IPS-NIHi7 (cell line): ENCODE results near the gene JAG2.

Experiments used
- DNase-seq: peaks from one replicate; pipeline ENCODE4 v3.0.0; 2012; ENCODE audit warnings: mixed read lengths; ENCODE audit errors: extremely low spot score

The JAG2 gene

DNA sequence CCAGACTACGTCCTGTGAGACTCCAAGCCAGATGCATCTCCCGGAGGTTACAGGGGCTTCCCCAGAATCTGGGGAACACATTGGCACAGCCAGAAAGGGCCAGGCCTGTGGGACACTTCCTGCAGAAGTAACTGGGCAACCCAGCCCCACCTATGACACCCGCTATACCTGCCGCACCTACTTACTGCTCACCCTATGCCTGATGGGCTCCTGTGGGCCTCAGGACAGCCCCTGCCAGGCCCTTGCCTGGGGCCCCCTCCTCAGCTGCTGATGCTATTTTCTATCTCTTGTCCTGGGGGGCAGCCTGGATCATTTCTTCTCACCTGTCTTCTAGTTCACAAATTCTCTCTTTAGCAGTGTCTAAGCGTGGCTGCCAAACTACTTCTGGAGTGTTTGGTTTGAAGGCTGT lies 28.7 kb downstream of the JAG2 start:
- no peak for DNase-seq

DNA sequence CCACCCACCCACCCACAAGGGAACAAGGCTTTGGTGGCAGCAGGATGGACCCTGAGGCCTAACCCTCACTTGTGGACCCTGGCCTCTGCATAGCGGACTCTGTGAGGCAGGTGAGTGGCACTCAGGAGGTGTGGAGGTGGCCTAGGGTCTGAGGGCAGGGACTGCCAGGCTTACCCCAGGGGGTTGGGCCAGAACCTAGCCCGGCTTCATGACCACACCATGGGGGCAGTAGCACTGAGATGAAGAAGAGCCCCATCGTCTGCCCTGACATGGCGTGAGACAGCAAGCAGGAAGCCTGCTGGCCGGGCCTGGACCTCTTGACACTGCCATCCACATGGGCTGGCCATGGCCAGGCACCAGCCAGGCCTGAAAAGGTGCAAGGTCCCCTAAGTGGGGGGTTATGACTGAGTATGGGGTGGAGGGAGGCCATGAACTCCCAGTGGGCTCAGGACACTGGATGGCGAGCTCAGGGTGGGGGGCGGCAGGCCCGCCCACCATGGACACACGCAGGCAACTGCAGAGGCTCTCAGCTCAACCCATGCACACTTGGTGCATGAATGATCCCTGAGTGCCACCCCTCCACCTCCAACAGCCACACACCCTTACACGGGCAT lies 29.3 kb downstream of the JAG2 start:
- DNase-seq, result no peak

GRCh38 chr14:105138551-105139111 lies 29.9 kb downstream of the JAG2 start:
- no peak for DNase-seq

DNA sequence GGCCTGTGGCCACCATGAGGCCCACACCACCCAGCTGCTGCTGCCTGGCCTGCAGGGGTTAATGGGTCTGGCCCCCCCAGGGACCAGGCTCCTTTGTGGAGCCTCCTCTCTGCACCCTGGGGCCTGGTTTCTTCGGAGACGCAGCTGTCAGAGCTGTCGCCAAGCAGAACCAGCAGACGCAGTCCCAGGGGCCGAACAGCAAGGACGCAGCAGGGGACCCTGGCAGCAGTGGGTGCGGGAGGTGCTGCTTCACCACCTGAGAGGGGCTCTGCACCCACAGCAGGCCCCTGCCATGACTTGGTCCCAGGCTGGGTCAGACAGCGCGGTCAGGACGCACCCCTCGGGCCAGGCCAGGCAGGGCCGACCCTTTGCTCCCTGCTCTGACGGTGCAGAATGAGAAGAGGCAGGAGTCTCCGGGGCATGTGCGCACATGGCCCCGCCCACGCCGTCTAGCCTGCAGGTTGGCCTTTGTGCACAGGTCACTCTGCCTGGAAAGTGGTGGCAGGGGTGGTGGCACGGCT lies 30.5 kb downstream of the JAG2 start:
- no peak for DNase-seq

GRCh38 chr14:105137481-105138020 lies 31.0 kb downstream of the JAG2 start:
- no peak for DNase-seq

DNA sequence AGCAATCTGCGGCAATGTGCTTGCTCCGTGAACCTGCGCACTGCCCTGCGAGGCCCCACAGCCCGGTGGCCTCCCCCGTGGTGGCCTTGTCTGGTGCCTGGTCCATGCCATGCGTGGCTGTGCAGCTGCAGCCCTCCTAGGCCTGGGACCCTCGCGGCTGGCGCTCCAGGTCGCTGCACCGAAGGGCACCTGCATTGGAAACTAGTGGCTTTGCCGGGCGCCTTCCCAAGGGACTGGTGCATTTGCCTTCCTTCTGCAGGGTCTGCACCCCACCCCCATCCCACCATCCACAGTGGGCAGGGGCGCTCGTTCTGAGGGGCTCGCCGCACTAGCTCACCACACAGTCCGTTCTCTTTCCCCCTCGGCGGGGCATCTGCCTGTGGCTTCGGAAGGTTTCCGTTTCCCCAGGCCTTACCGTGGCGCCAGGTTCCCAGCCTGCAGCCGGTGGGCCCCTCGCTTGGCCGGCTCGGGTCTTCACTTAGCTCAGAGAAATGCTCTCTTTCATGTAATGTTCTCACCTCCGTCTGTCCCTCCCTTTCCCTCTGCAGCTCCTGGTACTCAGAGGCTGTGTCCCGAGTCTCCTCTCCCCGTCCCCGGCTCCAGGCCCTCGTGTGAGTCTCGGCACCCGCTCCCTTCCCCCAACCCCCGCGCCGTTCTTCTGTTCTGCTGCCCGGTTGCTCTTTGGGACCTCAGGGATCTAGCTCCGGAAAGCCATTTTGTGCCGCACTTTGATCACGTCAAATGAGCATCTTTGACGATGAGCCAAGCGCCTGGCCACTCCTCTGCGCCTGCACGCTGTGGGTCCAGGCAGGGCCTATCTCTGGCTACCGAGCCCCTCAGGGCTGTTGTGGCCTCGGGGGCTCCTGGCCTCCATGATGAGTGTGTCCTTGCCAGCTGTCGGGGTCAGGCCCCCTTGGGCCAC lies 31.9 kb downstream of the JAG2 start:
- no peak for DNase-seq

DNA sequence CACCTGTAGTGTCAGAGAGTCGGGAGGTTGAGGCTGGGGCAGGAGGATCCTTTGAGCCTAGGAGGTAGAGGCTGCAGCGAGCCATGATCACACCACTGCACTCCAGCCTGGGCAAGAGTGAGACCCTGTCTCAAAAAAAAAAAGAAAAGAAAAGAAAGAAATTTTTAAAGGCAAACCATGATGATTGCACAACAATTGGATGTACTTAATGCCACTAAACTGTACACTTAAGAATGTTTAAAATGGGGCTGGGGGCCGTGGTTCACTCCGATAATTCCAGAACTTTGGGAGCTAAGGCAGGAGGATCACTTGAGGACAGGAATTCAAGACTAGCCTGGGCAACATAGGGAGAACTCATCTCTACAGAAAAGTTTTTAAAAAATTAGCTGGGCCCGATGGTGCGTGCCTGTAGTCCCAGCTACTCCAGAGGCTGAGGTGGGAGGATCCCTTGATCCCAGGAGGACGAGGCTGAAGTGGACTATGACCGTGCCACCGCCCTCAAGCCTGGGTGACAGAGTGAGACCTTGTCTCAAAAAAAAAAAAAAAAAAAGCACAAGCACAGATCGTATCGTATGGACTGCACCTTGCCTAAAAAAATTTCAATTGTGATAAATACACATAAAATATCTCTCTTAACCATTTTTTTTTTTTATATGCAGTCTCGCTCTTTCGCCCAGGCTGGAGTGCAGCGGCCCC lies 32.7 kb downstream of the JAG2 start:
- DNase-seq, result no peak

DNA sequence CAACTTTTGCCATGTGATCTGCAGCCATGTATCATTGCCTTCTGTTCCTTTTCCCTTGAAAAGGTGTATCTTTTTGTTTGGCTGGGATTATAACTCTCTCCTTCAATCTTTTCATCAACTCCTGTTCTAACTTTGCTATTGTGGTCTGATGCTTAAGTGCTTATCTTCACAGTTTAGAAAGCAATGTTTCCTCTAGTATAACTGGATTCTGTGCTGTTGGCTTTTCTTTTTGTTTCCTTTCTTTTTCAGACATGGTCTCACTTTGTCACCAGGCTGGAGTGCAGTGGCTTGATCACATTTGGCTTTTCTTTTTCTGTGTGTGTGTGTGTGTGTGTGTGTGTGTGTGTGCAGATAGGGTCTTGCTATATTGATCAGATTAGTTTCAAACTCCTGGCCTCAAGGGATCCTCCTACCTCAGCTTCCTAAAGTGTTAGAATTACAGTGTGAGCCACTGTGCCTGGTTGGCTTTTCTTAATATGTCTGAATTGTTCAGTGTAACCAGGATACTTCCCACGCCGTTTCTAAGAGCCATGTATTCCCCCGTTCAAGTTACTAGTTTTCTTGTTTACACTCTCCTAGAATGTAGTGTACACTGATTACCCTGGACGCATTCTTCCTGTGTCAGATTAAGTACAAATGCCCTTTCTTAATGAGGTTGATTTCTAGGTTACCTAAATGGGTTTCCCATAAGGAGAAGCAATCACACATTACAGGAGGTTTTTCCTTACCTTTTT lies 35.5 kb downstream of the JAG2 start:
- DNase-seq, result no peak

DNA sequence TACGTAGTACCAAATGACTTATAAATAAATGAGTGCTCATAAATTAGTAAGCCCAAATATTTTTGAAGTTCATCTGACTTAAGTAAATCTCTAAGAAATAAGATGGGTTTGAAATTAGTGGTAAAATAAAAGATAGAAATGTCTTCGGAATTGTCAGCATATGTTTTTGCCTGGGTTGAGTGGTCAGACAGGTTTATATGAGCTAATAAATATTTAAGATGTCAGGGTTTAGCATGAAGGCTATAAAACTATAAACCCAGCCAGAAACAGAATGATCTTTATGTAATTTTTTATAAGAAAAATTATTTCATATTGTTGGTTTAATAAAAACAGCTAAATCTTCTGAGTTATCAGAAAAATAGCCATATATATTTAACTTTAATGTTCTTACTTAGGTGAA lies 37.3 kb downstream of the JAG2 start:
- no peak for DNase-seq

DNA sequence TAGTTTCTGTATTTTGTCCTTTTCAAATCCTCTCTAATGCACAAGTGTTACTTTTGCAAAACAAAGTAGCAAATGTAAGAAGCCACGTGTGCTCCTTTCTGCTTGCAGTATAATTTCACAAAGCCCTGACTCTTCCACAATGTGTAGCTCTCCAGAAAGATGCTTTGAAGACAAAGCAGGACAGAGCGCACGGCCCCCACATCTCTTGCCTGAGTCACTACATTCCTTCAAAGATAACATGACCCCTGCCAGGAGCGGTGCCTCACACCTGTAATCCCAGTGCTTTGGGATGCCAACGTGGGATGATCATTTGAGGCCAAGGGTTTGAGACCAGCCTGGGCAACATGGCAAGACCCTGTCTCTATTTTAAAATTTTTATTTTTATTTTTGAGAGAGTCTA lies 40.5 kb downstream of the JAG2 start:
- no peak for DNase-seq

GRCh38 chr14:105126981-105127329 lies 41.6 kb downstream of the JAG2 start:
- no peak for DNase-seq

DNA sequence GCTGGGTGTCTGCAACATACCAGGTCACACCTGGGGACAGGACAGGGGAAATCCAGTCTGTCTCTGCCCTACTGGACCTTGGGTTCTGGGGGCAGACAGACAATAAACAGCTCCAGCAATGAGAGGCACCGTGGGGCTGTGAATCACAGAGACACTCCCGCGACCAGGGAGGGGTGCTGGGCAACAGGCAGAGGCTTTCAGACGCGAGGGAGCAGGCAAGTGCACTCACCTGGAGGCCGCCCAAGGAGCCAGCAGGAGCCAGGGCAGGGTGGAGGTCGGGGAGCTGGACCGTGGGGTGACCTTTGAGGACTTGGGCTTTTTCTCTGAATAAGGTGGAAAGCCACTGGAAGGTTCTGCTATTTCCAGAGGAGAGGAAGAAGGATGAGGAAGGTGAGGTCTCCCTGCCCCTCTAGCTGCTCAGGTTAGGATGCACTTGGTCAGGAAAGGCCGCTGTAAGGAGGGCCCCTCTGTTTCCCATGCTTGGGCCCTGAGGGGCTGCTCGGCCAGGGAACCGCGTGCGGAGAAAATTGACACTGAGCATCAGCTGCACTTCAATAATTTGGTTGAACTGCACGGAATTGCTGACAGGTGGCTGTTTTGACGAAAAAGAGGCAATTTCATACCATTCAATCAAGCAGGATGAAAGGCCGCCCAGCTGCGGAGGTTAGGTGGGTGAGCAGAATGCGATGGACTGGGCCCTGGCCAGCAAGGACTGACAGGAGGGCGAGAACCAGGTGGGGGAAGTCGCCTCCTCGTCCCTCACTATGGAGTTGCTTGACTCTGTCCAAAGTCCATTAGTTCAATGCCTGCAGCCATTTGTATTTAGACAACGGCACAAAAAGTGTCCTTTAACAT lies 42.2 kb downstream of the JAG2 start:
- DNase-seq, result no peak

GRCh38 chr14:105124823-105125222 lies 43.8 kb downstream of the JAG2 start:
- DNase-seq, result no peak

GRCh38 chr14:105123981-105124765 lies 44.4 kb downstream of the JAG2 start:
- DNase-seq, result no peak

GRCh38 chr14:105123064-105123665 lies 45.4 kb downstream of the JAG2 start:
- DNase-seq, result no peak

GRCh38 chr14:105120056-105120455 lies 48.5 kb downstream of the JAG2 start:
- DNase-seq, result no peak

DNA sequence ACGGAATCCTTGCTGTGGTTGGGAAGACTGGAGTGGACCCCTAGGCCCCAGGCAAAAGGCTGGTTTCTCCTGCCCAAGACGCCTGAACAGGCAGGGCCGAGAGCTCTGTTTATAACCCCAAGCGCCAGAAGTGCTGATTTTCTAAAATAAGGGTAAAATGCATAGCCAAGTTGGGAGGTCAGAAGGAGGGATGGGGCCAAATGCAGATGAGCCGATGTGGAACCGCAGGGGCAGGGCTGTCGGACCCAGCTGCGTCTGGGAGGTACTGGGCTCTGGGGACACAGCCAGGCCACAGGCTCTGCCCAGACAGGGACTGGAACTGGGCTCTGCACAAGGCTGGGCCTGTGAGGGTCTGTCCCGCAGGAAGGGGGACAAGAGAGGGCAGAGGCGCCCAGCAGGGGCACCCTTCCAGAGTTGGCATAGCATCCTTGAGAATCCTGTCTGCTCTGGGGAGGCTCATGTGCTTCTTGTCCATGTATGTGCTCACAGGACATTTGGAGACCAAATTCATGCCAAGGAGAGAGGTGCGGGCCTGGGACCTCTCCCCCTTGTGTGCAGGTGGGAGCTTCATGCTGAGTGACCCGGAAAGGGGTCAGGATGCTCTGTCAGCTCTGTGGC lies 49.1 kb downstream of the JAG2 start:
- no peak for DNase-seq

- DNase-seq, result no peak
Observed at GRCh38 chr14:105118646-105119407, 49.7 kb downstream of the JAG2 start.
